CD4-positive, alpha-beta T cell treated with Interferon gamma for 1 hour (primary cell): ENCODE measurements around the gene HCN4.

ENCODE experiments used
- DNase-seq: peaks from one replicate; pipeline ENCODE4 v3.0.0-alpha.2; 2020

The HCN4 gene

GRCh38 chr15:73341886-73342600, 26.7 kb downstream of the HCN4 start:
- no peak for DNase-seq

GRCh38 chr15:73340502-73341192, 28.1 kb downstream of the HCN4 start:
- no peak for DNase-seq

- no peak for DNase-seq
These were observed 30.0 kb downstream of the HCN4 start for GRCh38 chr15:73338606-73339374.

GRCh38 chr15:73338058-73338457, 30.7 kb downstream of the HCN4 start:
- DNase-seq = no peak

GRCh38 chr15:73337187-73337586, 31.6 kb downstream of the HCN4 start:
- no peak for DNase-seq

- DNase-seq = no peak
These were observed 32.0 kb downstream of the HCN4 start for GRCh38 chr15:73336756-73337155.

- DNase-seq = no peak
These were observed 33.3 kb downstream of the HCN4 start for GRCh38 chr15:73335471-73335870.

GRCh38 chr15:73335026-73335425, 33.7 kb downstream of the HCN4 start:
- no peak for DNase-seq

- no peak for DNase-seq
These were observed 34.7 kb downstream of the HCN4 start for GRCh38 chr15:73334086-73334485.

GRCh38 chr15:73333001-73333400, 35.8 kb downstream of the HCN4 start:
- no peak for DNase-seq

GRCh38 chr15:73331991-73332925, 36.5 kb downstream of the HCN4 start:
- no peak for DNase-seq

GRCh38 chr15:73331501-73331900, 37.3 kb downstream of the HCN4 start:
- DNase-seq = no peak

- no peak for DNase-seq
These were observed 38.3 kb downstream of the HCN4 start for GRCh38 chr15:73330206-73331051.

GRCh38 chr15:73329501-73330200, 39.1 kb downstream of the HCN4 start:
- DNase-seq = no peak

GRCh38 chr15:73328981-73329380, 39.8 kb downstream of the HCN4 start:
- DNase-seq = no peak

- no peak for DNase-seq
These were observed 40.5 kb downstream of the HCN4 start for GRCh38 chr15:73328149-73328820.

- DNase-seq = no peak
These were observed 42.6 kb downstream of the HCN4 start for GRCh38 chr15:73326157-73326556.

GRCh38 chr15:73325191-73325861, 43.4 kb downstream of the HCN4 start:
- no peak for DNase-seq

- no peak for DNase-seq
These were observed 44.1 kb downstream of the HCN4 start for GRCh38 chr15:73324496-73325170.
